ENCODE data around the gene BCL2L12.

GRCh38 chr19:49663224-49663623 lies 2.5 kb upstream of the BCL2L12 start:
- TF ChIP-seq CTCF (IDR thresholded peaks at IDR 0.05; ENCODE audit: low read depth, low read length, missing input control) (no peak), SP1 (IDR thresholded peaks at IDR 0.05) (no peak)
